ENCODE data around the gene FOLR3.
A peak's percentile ranks its signal among the peaks of the same experiment; 100 is the strongest.
"Not testable (repeated sequence)": the region's sequence is repeated elsewhere in the genome, so short reads cannot be mapped to it uniquely, and the experiment has no call there.

The FOLR3 gene

GRCh38 chr11:72124046-72124445, 11.5 kb upstream of the FOLR3 start:
- no peak for DNase-seq

- no peak for DNase-seq
These were observed 9.6 kb upstream of the FOLR3 start for GRCh38 chr11:72125956-72126355.

GRCh38 chr11:72127923-72128322, 7.6 kb upstream of the FOLR3 start:
- no peak for DNase-seq

GRCh38 chr11:72129381-72129780, 6.1 kb upstream of the FOLR3 start:
- DNase-seq, result no peak

- DNase-seq, result no peak
These were observed 2.9 kb upstream of the FOLR3 start for GRCh38 chr11:72132646-72133045.

- no peak for DNase-seq
These were observed 562 bp downstream of the FOLR3 start for GRCh38 chr11:72135891-72136683.

GRCh38 chr11:72136684-72137262, 1.2 kb downstream of the FOLR3 start:
- DNase-seq, result no peak

- no peak for DNase-seq
These were observed 3.4 kb downstream of the FOLR3 start for GRCh38 chr11:72138821-72139390.

- no peak for DNase-seq
These were observed 4.0 kb downstream of the FOLR3 start for GRCh38 chr11:72139500-72139899.

GRCh38 chr11:72140661-72141060, 5.1 kb downstream of the FOLR3 start:
- DNase-seq, result peak; percentile 20

- peak; percentile 94 for DNase-seq
These were observed 5.5 kb downstream of the FOLR3 start for GRCh38 chr11:72141066-72141465.

- not testable (repeated sequence) for DNase-seq
These were observed 6.6 kb downstream of the FOLR3 start for GRCh38 chr11:72142086-72142485.

- not testable (repeated sequence) for DNase-seq
These were observed 7.0 kb downstream of the FOLR3 start for GRCh38 chr11:72142543-72142942.

- DNase-seq, result peak; percentile 91
These were observed 9.5 kb downstream of the FOLR3 start for GRCh38 chr11:72144807-72145565.

- DNase-seq, result no peak
These were observed 11.1 kb downstream of the FOLR3 start for GRCh38 chr11:72146625-72147024.

- no peak for DNase-seq
These were observed 15.4 kb downstream of the FOLR3 start for GRCh38 chr11:72150882-72151281.

GRCh38 chr11:72153874-72154273, 18.3 kb downstream of the FOLR3 start:
- not testable (repeated sequence) for DNase-seq

GRCh38 chr11:72154816-72155215, 19.3 kb downstream of the FOLR3 start:
- DNase-seq, result no peak

GRCh38 chr11:72155751-72156150, 20.2 kb downstream of the FOLR3 start:
- no peak for DNase-seq

GRCh38 chr11:72157131-72157530, 21.6 kb downstream of the FOLR3 start:
- DNase-seq, result no peak

- peak; percentile 39 for DNase-seq
These were observed 24.8 kb downstream of the FOLR3 start for GRCh38 chr11:72160319-72160718.

GRCh38 chr11:72162891-72163492, 27.5 kb downstream of the FOLR3 start:
- DNase-seq, result no peak

GRCh38 chr11:72164187-72164586, 28.7 kb downstream of the FOLR3 start:
- not testable (repeated sequence) for DNase-seq
